Glutamatergic neuron (in vitro differentiated cells): ENCODE results near the gene HOXC13. TPM values are rescaled to one million over a fixed set of nuclear protein-coding genes. Genes with fewer than 3 reads are reported as not detected.
A peak's percentile ranks its signal among the peaks of the same experiment; 100 is the strongest.

Source experiments
- DNase-seq: peaks from one replicate; pipeline ENCODE4 v3.0.0; 2022
- H3K27ac Mint-ChIP-seq: one replicate; pipeline ENCODE4 v1.8.0; 2020; ENCODE audit warnings: mild to moderate bottlenecking, mixed read lengths, inconsistent platforms; ENCODE audit not compliant: unreplicated experiment
- H3K27me3 Mint-ChIP-seq: one replicate; pipeline ENCODE4 v1.8.0; 2020; ENCODE audit warnings: mild to moderate bottlenecking, moderate library complexity, mixed read lengths, inconsistent platforms; ENCODE audit not compliant: unreplicated experiment
- H3K36me3 Mint-ChIP-seq: one replicate; pipeline ENCODE4 v1.8.0; 2020; ENCODE audit warnings: mild to moderate bottlenecking, mixed read lengths, inconsistent platforms; ENCODE audit not compliant: unreplicated experiment
- H3K4me1 Mint-ChIP-seq: one replicate; pipeline ENCODE4 v1.8.0; 2020; ENCODE audit warnings: mild to moderate bottlenecking, low read depth, mixed read lengths, inconsistent platforms; ENCODE audit not compliant: unreplicated experiment
- H3K4me3 Mint-ChIP-seq: one replicate; pipeline ENCODE4 v1.8.0; 2020; ENCODE audit warnings: mild to moderate bottlenecking, mixed read lengths, inconsistent platforms; ENCODE audit not compliant: unreplicated experiment
- H3K9me3 Mint-ChIP-seq: one replicate; pipeline ENCODE4 v1.8.0; 2020; ENCODE audit warnings: mild to moderate bottlenecking, moderate library complexity, mixed read lengths, inconsistent platforms; ENCODE audit not compliant: unreplicated experiment
- total RNA-seq: library from RNA; stranded (reverse); fragmentation: NEBNext Ultra II Directional; extraction: Animal tissue kit (Norgen Biotek cat#: 25700); gene quantifications from one replicate; pipeline ENCODE4 v1.2.1, GENCODE V29; 2021; ENCODE audit not compliant: unreplicated experiment
- TF ChIP-seq, protein P1 (sequence below): fragments of 200-600 bp; sonication (generic); IDR thresholded peaks from one replicate; pipeline ENCODE4 v1.5.0; 2021; ENCODE audit not compliant: partially characterized antibody, unreplicated experiment

The HOXC13 gene
- total RNA-seq, 1 donor from 2014 or later, result not detected

DNA sequence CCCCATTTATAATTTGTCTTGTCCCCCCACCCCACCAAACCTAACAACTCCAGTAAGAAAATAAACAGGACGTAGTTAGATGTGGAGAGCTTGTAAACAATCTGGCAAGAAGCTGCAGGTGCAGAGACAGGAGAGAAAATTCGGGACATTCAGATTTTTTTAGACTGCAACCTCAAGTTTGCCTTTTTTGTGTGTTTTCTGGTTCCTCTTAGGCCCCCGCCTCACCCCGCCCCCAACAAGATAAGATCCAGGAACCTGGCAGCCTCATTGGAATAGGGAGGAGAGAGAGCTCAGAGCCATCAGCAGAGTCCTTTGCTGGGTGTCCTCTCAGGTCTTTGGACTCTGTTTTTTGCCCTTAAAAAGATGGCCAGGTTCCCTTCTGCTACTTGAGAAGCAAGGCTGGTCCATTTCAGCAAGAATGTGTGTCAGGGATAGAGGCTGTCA, 49.2 kb downstream of the HOXC13 start:
- Mint-ChIP-seq H3K27ac (no peak overlapping the region), H3K4me3 (no peak overlapping the region)

DNA sequence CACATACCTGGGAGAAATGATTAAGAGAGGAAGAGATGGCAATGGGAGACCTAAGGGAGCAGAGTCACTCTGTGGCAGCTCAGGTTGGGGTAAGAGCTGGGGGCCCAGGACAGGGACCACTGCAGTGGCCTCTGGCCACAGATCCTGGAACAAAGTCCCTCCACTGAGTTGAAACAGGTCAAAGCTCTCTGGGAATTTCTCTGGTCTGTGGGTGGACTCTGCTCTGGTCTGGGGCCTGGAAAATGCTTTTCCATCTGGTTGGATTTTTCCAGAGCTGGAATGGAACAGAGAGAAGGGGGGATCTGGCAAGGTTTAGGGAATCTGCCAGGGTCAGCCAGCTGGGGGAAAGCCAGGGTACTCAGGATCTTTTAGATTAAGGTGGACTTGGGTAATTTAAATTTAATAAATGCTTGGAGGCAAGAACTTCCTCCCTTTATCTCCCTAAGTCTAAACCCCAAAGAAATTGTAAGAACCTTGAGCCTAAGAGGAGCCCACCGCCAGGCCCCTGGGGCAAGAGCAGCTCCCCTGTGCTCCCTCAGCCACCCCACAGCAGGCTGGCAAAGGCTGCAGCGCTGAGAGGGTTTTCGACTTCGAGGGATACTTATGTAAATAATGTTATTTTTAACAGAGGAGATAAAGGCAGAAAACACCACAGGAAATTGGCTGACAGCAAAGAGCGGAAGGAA, 50.1 kb downstream of the HOXC13 start:
- TF ChIP-seq, protein P1, sequence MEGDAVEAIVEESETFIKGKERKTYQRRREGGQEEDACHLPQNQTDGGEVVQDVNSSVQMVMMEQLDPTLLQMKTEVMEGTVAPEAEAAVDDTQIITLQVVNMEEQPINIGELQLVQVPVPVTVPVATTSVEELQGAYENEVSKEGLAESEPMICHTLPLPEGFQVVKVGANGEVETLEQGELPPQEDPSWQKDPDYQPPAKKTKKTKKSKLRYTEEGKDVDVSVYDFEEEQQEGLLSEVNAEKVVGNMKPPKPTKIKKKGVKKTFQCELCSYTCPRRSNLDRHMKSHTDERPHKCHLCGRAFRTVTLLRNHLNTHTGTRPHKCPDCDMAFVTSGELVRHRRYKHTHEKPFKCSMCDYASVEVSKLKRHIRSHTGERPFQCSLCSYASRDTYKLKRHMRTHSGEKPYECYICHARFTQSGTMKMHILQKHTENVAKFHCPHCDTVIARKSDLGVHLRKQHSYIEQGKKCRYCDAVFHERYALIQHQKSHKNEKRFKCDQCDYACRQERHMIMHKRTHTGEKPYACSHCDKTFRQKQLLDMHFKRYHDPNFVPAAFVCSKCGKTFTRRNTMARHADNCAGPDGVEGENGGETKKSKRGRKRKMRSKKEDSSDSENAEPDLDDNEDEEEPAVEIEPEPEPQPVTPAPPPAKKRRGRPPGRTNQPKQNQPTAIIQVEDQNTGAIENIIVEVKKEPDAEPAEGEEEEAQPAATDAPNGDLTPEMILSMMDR, result no peak

More for the DNA sequence above, 49.2 kb downstream of the HOXC13 start:
- TF ChIP-seq, protein P1, result no peak
- peaks cover 7% of the 10 kb centered on the region for H3K9me3 Mint-ChIP-seq
- H3K4me1 Mint-ChIP-seq, result no peaks in the 10 kb centered on the region
- H3K36me3 Mint-ChIP-seq, result no peaks in the 10 kb centered on the region
- no peak for DNase-seq
- H3K27me3 Mint-ChIP-seq, result peaks cover 62% of the 10 kb centered on the region

DNA sequence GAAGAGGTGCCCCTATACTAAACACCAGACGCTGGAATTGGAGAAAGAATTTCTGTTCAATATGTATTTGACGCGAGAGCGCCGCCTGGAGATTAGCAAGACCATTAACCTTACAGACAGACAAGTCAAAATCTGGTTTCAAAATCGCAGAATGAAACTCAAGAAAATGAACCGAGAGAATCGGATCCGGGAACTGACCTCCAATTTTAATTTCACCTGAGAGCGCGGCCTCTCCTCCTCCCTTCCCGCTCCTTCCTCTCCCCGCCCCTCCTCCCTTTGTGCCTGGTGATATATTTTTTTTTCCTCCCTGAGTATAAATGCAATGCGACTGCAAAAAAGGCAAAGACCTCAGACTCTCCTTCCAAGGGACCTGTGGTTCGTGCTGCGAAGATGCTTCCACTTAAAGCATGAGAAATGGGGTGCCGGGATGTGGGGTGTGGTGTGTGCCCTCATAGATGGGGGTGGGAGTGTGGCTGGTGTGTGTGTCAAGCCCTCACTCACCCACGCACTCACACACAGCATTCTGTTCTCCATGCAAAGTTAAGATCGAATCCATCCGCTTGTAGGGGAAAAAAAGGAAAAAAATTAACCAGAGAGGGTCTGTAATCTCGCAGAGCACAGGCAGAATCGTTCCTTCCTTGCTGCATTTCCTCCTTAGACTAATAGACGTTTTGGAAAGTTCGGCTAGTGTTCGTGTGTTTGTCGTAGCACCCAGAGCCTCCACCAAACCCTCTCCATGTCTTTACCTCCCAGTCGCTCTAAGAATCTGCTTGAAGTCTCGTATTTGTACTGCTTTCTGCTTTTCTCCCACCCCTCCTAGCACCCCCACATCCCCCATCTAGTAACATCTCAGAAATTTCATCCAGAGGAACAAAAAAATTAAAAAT, 50.8 kb downstream of the HOXC13 start:
- TF ChIP-seq, protein P1, result peak; percentile 34
- Mint-ChIP-seq H3K27me3 (peaks cover 63% of the 10 kb centered on the region), H3K36me3 (no peaks in the 10 kb centered on the region), H3K27ac (no peak overlapping the region), H3K9me3 (peaks cover 5% of the 10 kb centered on the region), H3K4me3 (no peak overlapping the region), H3K4me1 (no peaks in the 10 kb centered on the region)
- peak; percentile 54 for DNase-seq

More for the DNA sequence above, 50.1 kb downstream of the HOXC13 start:
- Mint-ChIP-seq H3K4me1 (no peaks in the 10 kb centered on the region), H3K9me3 (peaks cover 5% of the 10 kb centered on the region), H3K27ac (no peak overlapping the region), H3K4me3 (no peak overlapping the region), H3K36me3 (no peaks in the 10 kb centered on the region), H3K27me3 (peaks cover 58% of the 10 kb centered on the region)
- no peak for DNase-seq

DNA sequence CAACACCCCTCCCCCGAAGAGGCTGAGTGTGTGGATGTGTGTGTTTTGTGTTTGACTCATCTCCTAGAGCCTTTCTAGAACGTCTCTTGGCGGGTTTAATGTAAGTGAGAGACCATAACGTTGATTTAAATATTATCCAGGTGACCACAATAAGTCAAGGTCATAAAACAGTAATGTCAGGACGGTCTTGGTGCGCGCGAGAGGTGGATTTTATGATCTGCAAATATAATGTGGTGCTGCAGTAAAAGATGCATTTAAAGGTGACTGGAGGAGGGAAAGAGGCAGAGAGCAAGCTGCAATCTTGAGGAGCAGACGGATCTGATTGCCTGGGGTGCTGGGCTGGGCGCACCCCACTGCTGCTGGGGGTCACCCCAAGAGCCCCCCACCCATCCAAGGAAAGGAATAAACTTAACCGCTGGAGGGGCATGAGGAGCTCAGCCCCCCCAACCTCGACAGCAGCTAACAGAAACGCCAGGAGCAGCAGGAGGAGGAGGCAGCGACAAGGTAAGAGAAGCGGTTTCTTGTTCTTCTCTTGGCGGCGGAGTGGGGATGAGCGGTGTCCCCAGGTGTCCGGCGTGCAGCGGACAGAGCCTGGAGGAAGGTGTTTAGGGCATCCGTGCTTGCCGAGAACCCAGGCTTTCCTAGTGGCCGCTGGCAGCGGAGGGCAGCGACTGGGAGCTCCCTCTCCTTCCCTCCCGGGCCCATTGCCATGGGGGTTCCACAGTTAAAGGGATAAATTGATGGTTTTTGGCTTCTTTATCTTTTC, 51.9 kb downstream of the HOXC13 start:
- H3K9me3 Mint-ChIP-seq, result peaks cover 3% of the 10 kb centered on the region
- H3K4me1 Mint-ChIP-seq, result no peaks in the 10 kb centered on the region
- DNase-seq, result no peak
- no peak overlapping the region for H3K4me3 Mint-ChIP-seq
- TF ChIP-seq, protein P1, result no peak
- H3K36me3 Mint-ChIP-seq, result no peaks in the 10 kb centered on the region
- no peak overlapping the region for H3K27ac Mint-ChIP-seq
- H3K27me3 Mint-ChIP-seq, result peaks cover 65% of the 10 kb centered on the region
